Measurements from ENCODE around the gene QPRT.
"Not testable (repeated sequence)": the region's sequence is repeated elsewhere in the genome, so short reads cannot be mapped to it uniquely, and the experiment has no call there.

Gene QPRT

DNA sequence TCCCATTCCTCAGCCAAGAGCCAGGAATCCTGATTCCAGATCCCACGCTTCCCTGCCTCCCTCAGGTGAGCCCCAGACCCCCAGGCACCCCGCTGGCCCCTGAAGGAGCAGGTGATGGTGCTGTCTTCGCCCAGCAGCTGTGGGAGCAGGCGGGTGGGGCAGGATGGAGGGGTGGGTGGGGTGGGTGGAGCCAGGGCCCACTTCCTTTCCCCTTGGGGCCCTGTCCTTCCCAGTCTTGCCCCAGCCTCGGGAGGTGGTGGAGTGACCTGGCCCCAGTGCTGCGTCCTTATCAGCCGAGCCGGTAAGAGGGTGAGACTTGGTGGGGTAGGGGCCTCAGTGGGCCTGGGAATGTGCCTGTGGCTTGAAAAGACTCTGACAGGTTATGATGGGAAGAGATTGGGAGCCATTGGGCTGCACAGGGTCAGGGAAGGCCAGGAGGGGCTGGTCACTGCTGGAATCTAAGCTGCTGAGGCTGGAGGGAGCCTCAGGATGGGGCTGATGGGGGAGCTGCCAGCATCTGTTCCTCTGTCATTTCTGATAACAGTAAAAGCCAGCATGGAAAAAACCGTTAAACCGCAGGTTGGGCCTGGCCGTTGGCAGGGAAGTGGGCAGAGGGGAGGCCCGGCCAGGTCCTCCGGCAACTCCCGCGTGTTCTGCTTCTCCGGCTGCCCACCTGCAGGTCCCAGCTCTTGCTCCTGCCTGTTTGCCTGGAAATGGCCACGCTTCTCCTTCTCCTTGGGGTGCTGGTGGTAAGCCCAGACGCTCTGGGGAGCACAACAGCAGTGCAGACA is 15.8 kb upstream of the QPRT start, which contains the start of gene SPN:
SPN (plus strand) TSS at position 232 of the 791 bp plus-strand sequence; CDS start at position 714, 482 bp downstream.
- DNase-seq = no peak

DNA sequence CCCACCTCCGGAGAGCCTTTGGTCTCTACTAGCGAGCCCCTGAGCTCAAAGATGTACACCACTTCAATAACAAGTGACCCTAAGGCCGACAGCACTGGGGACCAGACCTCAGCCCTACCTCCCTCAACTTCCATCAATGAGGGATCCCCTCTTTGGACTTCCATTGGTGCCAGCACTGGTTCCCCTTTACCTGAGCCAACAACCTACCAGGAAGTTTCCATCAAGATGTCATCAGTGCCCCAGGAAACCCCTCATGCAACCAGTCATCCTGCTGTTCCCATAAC is 15.2 kb upstream of the QPRT start:
- DNase-seq = no peak

DNA sequence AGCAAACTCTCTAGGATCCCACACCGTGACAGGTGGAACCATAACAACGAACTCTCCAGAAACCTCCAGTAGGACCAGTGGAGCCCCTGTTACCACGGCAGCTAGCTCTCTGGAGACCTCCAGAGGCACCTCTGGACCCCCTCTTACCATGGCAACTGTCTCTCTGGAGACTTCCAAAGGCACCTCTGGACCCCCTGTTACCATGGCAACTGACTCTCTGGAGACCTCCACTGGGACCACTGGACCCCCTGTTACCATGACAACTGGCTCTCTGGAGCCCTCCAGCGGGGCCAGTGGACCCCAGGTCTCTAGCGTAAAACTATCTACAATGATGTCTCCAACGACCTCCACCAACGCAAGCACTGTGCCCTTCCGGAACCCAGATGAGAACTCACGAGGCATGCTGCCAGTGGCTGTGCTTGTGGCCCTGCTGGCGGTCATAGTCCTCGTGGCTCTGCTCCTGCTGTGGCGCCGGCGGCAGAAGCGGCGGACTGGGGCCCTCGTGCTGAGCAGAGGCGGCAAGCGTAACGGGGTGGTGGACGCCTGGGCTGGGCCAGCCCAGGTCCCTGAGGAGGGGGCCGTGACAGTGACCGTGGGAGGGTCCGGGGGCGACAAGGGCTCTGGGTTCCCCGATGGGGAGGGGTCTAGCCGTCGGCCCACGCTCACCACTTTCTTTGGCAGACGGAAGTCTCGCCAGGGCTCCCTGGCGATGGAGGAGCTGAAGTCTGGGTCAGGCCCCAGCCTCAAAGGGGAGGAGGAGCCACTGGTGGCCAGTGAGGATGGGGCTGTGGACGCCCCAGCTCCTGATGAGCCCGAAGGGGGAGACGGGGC is 14.7 kb upstream of the QPRT start:
- DNase-seq = no peak

- no peak for DNase-seq
Measured at GRCh38 chr16:29665294-29666077, 13.5 kb upstream of the QPRT start.

DNA sequence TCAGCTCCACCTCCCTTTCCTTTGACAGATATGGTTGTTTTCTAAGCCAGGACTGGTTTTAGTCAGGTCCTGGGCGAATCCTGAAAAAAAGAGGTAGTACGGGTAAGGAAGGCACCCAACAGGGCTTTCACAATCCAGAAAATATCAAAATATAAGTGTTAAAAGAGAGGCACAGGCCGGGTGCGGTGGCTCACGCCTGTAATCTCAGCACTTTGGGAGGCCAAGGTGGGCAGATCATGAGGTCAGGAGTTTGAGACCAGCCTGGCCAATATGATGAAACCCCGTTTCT is 11.7 kb upstream of the QPRT start:
- not testable (repeated sequence) for DNase-seq

DNA sequence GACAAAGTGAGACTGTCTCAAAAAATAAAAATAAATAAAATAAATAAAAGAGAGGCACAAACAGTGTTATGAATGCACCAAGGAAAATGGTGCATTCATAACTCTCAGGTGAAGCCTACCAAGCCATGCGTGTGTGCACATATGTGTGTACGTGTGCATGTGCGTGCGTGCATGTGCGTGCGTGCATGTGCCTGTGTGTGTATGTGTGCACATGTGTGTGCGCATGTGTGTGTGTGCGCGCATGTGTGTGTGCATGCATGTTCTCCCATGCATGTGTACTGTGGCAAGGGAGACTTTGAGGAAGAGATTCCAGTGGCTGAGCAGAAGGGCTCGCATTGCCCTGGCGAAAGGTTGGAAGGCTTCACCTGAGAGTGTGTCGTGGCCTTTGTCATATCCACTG is 11.2 kb upstream of the QPRT start:
- DNase-seq = no peak

GRCh38 chr16:29668267-29668666 is 10.7 kb upstream of the QPRT start:
- DNase-seq = no peak

GRCh38 chr16:29673501-29673900 is 5.5 kb upstream of the QPRT start:
- no peak for DNase-seq

- DNase-seq = no peak
Measured at GRCh38 chr16:29674188-29674587, 4.8 kb upstream of the QPRT start.

DNA sequence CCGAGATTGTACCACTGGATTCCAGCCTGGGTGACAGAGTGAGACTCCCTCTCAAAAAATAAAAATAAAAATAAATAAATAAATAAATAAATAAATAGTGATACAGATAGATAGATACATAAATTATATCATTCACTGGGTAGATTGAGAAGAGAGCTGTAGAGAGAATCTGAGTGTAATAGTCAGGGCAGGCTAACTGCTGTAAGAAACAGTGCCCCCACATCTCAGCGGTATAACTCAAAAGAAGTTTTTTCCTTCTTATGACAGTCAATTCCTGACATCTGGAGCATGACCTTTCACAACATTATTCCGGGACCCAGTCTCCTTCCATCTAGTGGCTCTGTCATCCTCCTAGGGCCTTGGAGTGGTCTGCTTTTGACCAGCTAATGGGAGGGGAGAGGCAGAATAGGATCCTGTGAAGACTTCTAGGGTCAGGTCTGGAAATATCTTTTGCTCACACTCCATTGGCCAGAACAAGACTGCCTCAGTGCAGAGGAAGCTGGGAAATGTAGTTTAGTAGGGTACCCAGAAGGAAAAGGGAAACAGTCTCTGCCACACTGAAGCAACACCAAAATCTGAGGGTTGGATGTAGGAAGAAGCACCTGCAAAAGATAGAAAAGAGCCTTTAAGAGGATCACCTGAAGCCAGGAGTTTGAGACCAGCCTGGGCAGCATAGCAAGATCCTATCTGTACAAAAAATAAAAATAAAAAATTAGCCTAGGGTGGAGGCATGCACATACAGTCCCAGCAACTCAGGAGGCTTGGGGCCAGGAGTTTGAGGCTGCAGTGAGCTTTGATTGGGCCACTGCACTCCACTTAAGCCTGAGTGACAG is 3.0 kb upstream of the QPRT start:
- DNase-seq = no peak

- DNase-seq = no peak
Measured at GRCh38 chr16:29676989-29677785, 1.8 kb upstream of the QPRT start.

DNA sequence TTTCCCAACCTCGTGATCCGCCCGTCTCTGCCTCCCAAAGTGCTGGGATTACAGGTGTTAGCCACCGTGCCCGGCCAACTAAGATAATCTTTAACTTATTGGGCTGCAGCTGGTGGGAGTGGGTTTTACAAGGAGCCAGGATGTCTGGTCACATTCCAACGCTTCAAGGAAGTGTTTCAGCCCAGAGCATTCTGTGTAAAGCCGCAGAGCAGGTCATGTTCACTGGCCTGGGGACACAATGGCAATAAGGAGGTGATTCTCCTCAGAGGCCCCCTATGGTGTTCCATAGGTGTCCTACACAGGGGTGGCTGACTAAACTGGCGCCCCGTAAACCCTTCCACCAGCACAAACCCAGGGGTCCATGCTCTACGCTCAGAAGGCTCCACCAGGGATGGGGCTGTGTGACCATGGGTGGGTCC is 1.2 kb downstream of the QPRT start:
- DNase-seq = no peak

- no peak for DNase-seq
Measured at GRCh38 chr16:29683543-29684090, 4.6 kb downstream of the QPRT start.

GRCh38 chr16:29684679-29685078 is 5.7 kb downstream of the QPRT start:
- no peak for DNase-seq

DNA sequence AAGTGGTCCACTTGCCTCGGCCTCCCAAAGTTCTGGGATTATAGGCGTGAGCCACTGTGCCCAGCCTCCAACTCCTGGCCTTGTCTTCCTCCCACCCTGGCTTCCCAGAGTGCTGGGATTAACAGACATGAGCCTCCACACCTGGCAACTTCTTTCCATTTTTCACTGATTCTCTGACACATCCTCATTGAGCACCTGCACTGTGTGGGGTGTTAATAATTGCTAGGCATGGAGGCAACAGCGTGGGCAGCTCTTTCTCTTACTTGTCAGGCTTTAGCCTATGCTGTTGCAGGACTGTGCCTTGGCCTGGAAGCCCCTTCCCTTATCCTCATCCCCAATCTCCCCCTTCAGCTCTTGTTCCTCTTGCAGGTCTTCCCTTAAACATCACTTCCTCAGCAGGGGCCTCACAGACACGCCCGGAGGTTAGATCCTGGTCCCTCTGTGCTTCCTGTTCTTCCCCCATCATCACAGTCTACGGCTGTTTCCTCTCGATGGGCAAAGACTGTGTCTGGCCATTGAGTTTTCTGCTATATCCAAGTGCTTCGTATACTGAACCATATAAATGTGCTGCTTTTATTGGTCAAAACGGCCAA is 7.9 kb downstream of the QPRT start:
- DNase-seq = no peak

- no peak for DNase-seq
Measured at GRCh38 chr16:29687755-29688154, 8.8 kb downstream of the QPRT start.

- no peak for DNase-seq
Measured at GRCh38 chr16:29688172-29688571, 9.2 kb downstream of the QPRT start.

DNA sequence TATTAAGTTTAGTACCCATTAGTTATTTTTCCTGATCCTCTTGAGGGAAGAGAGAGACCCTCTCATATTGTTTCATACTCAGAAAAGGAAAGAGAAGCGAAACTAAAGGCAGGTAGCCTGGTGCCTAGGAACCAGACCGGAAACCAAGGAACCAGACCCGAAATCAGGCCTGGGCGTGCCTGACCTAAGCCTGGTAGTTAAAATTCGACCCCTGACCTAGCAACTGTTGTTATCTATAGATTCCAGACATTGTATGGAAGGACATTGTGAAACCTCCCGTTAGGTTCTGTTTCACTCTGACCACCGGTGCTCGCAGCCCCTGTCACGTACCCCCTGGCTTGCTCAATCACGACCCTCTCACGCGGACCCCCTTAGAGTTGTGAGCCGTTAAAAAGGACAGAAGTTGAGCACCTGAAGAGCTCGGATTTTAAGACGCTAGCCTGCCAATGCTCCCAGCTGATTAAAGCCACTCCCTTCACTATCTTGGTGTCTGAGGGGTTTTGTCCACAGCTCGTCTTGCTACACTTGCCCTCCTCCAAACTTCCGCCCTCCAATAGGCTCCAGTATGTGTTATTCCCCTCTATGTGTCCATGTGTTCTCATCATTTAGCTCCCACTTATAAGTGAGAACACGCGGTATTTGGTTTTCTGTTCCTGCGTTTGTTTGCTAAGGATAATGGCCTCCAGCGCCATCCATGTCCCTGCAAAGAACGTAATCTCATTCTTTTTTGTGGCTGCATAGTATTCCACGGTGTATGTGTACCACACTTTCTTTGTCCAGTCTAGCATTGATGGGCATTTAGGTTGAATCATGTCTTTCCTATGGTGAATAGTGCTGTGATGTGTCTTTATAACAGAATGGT is 10.7 kb downstream of the QPRT start:
- not testable (repeated sequence) for DNase-seq

DNA sequence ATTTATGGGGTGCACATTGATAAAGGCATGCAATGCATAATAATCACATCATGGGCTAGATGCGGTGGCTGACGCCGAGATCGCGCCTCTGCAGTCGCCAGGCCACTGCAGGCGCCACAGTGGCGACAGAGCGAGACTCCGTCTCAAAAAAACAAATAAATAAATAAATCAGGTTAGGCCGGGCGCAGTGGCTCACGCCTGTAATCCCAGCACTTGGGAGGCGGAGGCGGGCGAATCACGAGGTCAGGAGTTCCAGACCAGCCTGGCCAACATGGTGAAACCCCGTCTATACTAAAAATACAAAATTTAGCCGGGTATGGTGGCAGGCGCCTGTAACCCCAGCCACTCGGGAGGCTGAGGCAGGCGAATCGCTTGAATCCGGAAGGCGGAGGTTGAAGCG is 13.6 kb downstream of the QPRT start:
- DNase-seq = not testable (repeated sequence)
